Ovary (tissue), 3 donors: ENCODE results near the gene DPP9.

ENCODE experiments used
- POLR2A ChIP-seq: fragments of 450-650 bp; IDR thresholded peaks from one replicate; pipeline ENCODE4 v1.6.1; 2017; ENCODE audit warnings: antibody characterized with exemption, mild to moderate bottlenecking, moderate library complexity
- TF ChIP-seq, protein P1 (sequence below), 3 donors: fragments of 450-650 bp in 2 of 3; fragments of 200-600 bp in 1 of 3; IDR thresholded peaks; one replicate each; pipeline versions ENCODE4 v1.5.1 to v1.8.0; 2016 to 2022; ENCODE audit warnings: antibody characterized with exemption in 3 of 3, mild to moderate bottlenecking in 1 of 3
- donor health status: DM: no; HTN: no; CAD: no.

DNA sequence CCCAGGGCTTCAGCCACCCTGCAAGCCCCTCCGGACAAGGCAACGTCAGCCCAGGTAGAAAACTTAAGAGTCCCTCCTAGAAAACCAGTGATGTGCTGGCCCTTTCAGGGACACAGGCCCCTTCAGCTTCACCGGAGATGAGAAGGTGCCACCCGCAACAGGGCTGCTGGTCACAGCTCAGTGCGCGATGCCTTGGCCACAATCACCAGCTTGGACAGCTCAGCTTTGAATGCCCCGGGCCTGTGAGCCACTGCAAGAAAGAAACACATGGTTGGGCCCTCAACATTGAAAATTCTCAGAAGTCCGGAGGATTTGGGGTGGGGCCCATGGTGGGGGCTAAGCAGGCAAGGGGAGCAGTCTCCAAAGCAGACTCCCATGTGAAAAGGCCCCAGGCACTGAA is 65.8 kb downstream of the DPP9 start:
- TF ChIP-seq, protein P1, sequence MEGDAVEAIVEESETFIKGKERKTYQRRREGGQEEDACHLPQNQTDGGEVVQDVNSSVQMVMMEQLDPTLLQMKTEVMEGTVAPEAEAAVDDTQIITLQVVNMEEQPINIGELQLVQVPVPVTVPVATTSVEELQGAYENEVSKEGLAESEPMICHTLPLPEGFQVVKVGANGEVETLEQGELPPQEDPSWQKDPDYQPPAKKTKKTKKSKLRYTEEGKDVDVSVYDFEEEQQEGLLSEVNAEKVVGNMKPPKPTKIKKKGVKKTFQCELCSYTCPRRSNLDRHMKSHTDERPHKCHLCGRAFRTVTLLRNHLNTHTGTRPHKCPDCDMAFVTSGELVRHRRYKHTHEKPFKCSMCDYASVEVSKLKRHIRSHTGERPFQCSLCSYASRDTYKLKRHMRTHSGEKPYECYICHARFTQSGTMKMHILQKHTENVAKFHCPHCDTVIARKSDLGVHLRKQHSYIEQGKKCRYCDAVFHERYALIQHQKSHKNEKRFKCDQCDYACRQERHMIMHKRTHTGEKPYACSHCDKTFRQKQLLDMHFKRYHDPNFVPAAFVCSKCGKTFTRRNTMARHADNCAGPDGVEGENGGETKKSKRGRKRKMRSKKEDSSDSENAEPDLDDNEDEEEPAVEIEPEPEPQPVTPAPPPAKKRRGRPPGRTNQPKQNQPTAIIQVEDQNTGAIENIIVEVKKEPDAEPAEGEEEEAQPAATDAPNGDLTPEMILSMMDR (IDR thresholded peaks at IDR 0.05) = no peak
- TF ChIP-seq POLR2A = no peak
